Amniotic epithelial cell (primary cell): ENCODE data around the gene INVS.
"Not testable (repeated sequence)": the region's sequence is repeated elsewhere in the genome, so short reads cannot be mapped to it uniquely, and the experiment has no call there.

Source experiments
- DNase-seq: peaks from one replicate; pipeline ENCODE4 v3.0.0-alpha.2; 2010; ENCODE audit warnings: low read depth

INVS gene

DNA sequence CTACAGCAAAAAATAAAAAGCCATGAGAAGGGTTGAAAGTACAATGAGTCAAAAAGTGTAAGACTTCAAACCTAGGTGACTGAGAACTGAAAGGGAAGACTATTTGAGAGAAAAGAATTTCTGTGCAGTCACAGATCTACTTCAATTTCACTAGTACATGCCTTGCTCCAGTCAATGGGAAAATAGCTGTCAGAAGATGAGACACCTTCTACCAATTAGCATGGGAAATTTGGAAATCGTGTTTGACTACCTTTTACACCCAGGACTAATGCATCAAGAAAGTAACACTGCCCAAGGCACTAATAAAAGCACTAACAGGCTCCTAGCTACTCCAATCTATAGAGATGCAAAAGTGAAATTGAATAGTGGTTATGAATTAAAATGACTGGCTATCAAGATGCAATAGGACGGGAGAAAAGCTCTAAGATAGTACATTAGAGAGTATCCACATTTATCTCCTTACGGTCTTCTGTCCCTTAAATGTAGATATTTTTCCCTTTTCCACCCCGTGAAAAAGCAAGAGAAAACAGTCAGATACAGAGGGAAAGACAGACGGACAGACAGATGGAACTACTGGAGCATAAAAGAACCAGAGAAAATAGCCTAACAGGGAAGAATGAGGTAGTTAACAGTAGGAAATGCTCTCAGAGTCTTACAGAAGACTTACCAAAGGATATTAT lies 15.5 kb upstream of the INVS start:
- DNase-seq, result no peak

DNA sequence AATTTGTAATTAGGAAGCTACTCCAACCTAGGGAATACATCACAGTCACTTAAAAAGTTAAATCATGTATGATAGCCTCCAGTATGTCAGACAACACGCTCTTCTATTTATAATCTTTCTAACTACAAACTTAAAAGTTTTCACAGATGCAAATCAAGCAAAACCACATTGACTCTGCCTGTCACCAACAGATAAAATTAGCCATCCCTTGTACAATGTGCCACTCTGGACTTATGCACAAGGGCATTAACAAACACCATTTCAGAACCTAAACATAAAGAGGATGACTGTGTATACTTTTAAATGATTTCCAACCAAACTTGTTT lies 15.0 kb upstream of the INVS start:
- no peak for DNase-seq

DNA sequence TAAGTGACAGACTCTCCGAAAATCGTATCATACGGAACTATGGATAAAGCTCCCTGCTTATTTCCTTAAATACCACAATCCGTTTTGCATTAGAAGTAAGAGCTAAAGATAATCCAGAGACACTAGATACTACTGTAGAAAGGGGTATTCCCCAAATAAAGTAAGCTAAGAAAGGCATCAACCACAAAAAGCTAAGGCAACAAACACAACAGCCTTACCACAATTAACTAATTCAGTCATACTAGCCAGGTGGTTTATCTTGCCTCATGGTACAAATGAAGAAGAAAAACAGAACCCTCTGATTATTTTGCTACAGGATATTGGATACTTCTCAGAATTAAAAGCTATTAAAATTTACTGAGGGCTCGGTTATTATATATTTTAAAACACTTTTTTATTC lies 14.3 kb upstream of the INVS start:
- no peak for DNase-seq

DNA sequence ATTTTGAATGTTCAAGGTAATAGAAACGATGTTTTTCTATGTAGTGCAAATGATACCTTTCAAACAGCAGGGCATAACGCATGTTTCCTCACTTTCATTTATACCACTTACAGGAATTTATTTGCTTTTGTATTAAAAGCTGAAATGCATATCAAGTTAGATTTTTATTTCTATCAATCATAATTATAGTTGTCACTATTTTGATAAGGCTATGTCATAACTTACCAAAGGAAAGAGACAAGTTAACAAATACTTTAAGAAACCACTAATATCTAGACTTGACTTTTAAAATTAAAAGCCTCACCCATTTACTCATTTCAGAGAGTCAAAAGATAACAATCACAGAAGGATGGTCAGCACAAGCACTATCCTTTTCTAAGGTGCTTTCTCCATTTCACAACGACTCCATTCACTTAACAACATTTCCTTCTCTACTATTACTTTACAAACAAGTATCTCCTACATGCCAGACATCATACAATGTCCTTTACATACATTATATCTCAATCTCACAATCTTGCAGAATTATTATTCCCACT lies 12.9 kb upstream of the INVS start:
- DNase-seq, result no peak

DNA sequence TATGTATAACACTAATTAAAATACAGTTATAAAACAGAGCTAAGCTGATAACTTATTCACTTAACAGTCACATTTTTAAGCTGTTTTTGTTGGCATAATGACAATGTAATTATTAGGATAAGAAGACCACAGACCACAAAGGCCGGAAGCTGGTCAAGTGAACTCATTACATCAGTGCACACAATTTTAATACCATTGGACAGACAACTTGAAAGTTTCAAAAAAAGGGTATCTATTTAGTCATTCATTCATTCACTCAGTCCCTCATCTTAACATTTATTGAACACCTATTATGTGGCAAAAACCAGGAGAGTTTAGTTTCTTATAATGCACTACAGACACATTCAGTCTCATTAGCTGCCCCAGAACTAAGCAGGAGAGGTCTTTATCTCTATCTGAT lies 11.8 kb upstream of the INVS start:
- DNase-seq, result peak; percentile 70

DNA sequence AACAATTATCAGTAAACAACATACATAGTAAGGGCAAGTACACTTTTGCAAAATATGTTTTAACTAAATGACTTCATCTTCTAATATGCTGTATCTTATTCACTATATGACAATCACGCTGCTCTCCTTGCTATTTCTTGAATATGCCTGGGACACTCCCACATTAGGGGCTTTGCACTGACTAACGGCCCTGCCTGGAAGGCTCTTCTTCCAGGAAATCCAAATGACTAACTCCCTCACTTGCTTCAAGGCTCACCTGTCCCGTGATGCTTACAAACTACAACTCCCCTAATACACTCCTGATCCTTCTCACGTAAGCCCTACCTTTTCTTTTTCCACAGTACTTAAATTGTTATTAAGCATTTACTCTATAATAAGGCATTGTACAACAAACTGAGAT lies 10.8 kb upstream of the INVS start:
- peak; percentile 43 for DNase-seq

DNA sequence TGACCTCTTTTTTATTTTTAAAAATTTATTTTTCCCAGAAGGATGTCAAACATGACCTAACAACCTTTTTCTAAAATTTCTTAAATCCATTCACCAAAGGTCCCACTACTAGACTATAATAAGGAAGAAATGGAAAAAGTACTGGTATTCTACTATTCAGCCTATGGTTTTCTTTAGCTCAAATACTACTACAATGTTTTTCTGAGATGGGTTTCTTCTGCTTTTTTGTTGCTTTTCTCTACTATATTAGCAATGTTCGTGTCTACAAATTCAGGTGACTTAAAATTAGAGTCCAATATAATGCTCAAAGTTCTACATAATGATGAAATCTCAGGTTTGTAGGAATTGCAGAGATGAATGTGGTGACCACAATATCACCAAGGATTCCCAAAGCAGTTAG lies 8.2 kb upstream of the INVS start:
- no peak for DNase-seq

DNA sequence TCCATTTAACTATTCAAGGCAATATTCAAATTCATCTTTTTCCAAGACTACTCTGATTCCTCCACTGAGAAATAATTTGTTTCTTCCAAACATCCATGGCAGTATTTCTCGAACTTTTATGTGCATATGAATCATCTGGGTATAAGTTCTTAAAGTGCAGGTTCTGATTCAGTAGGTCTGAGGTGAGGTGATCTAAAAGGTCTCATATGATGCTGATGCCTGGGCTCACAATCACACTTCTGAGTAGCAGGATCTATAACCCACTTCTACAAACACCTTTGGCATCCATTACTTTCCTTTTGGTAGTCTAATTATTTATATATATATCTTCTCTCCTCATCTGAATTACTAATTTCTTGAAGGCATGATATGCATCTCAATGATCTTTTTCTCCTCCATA lies 7.4 kb upstream of the INVS start:
- no peak for DNase-seq

DNA sequence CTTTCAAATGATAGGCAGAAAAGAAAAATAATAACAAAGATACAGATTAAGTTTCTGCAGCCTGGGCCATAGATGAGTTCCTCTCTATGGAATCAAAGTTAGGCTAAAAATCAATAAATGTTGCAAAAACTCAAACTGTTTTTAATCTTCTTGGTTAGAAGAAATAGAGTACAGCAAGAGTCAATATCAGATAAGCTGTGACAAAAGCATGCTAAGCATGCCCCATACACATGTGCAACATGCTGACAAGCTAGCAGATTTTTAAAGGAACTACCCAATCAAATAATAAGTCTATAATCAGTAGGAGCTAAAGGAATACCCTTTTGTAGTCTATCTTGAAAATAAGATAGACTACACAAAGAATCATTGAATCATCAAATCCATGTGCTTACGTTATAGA lies 7.0 kb upstream of the INVS start:
- DNase-seq, result no peak

DNA sequence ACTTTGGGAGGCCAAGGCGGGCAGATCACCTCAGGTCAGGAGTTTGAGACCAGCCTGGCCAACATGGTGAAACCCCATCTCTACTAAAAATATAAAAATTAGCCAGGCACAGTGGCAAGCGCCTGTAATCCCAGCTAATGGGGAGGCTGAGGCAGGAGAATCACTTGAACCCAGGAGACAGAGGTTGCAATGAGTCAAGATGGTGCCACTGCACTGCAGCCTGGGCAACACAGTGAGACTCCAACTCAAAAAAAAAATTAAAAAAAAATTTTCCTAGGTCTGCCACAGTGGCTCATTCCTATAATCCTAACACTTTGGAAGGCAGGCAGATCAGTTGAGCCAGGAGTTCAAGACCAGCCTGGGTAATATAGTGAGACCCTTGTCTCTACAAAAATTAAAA lies 4.6 kb upstream of the INVS start:
- DNase-seq, result not testable (repeated sequence)

DNA sequence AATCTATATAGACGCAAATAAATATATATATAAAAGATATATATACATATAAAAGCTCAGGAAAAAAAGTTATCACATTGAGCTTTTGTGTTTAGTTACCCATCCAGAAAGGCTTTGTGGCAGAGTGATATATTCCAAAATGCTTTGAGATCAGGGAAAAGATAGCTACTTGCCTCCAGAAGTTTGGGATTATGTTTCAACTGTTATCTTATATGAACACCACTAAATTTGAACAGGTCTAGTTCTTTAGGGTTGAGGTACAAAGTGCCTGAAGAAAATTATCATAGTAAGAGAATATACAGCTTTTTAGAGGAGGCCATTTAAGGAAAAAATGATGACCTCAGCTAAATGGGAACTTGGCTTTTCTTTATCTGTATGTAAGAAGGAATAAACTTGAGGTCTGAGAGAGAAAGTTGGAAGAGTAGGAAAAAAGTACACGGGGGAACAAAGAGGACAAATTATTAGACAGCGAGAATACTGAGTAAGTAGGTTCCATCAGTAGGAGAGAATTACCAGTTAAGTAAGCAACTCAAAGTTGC lies 2.6 kb upstream of the INVS start:
- DNase-seq, result no peak

DNA sequence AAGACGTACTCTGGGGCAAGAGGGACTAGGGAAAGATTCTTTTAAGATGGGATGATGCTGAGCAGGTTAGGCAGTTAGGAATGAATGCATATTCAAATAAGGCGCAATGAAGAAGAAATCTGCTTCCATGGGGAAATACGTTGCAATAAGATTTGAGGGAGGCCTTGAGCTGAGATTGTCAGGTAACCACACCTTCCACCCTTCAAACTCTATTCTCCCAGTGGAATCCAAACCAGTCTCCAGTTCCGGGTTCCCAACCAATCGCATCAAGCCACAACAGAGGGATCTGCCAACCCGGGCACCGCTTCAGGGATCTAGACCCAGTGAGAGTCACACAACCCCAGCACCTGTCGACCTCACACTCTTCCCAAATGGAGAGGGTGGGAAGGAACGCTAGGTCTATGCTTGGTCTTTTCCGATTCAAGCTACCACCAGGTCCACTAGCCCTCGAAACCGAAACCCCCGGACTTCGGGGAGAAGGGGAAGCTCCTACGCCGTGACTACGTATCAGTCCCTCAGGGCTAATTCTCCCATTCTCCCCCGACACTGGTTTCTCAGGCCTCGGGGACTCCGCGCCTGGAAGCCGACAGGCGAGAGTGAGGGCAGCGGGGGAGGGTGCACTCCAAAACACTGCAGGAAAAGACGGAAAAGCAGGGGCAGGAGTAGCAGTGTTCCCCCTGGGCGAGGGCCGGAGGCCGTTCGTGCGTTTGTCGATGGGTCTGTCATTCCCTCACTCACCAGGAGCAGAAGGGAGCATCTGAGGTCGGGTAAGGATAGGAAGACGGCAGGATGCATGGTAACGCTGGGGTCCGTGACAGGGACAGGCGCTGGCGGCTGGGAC lies 777 bp upstream of the INVS start:
- DNase-seq, result peak; percentile 48

DNA sequence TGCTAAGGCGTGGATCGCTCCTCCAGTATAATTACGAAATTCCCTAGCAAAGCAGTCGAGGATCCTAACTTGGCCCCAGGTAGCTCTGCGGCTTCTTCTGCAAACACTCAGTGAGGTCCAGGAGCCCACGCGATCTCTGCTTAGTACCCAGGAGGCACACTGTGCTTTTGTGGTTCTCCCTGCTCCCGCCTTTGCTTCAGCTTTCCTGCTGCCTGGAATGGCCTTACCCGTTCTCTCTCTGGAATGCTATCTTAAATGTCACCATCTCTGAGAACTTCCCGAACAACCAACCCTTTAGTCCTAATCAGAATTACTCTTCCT lies 639 bp downstream of the INVS start:
- DNase-seq, result no peak

DNA sequence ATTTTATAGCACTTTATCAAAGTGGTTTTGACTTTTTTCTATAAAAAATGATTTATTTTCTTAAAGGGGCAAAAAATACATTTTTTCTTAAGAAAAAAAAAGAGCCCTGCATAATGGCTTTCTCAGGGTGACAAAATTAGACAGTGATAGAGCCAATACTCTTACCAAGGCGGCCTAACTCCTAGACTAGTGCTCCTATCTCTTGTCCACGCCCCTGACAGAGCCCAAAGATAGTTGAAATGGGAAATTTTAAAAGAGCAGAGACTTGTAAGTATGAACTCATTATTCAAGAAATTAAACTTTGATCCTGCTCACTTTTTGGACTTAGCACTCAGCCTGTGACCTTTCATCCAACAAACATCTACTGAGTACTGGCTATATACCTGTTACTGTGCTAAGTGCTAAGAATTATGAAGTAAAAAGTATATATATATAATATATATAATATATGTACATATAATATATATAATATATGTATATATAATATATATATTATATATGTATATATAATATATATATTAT lies 1.2 kb downstream of the INVS start:
- DNase-seq, result no peak

DNA sequence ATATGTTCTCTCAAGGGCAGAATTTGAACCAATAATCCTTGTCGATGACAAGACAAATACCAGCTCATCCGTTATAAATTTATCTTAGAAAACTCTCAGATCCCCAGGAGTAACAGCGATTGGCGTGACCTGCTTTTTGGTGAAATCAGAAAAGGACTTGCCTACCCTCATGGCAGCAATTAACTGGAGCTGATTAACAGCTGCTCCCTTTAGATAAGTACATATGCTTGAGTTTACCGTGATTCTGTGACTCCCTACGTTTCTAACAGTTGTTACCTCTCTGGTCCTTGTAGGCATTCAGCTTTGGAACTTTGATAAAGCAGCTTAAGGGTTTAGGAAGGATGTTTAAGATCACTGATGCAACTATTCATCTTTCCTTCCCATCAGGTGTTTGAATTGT lies 2.6 kb downstream of the INVS start:
- no peak for DNase-seq

DNA sequence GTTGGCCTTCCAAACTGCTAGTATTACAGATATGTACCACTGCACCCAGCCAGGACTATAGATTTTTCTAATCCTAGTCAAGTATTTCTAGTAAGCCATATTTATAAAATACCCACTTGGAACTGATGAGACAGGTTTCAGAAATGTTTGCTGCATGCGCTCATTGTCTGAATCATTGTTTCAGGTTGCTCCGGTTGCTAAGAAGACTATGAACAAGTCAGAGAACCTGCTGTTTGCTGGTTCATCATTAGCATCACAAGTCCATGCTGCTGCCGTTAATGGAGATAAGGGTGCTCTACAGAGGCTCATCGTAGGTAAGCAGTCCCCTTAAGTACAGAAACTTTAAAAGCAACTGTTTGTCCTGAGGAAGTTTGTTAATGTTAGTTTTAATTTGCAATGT lies 5.3 kb downstream of the INVS start:
- DNase-seq, result peak; percentile 66

DNA sequence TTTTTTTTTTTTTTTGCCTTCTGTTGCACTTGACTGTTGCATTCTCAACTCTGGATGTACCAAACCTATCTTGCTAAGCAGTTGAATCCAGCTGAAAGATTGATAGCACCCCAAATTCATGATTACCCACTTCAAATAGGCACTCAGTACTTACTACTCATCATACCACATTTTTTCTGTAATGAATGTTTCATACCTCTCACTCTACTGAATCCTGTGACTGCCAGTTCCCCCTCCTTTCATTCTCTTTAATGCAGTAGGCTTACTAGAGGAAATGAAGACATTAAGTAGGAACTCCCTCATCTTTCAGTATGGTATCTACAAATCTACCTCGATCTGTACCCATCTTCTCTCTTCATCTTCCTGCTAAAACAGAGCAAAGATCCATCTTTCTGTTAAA lies 6.8 kb downstream of the INVS start:
- no peak for DNase-seq

DNA sequence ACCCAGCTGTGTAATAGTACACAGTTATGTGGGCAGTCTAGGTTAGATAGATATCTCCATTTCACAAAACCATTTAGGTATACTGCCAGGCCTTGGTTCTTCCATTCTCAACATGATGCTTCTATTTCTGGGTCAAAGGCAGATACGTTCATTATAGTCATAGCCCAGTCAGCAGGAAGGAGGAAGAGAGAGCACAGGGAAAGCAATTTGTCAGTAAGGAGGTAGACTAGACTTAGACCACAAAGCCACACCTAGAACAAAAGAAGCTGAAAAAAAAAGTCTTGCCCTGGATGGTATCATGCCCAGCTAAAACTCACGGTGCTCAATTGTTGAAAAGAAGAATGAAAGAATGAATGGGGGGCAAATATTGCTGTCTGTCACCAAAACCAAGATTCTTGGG lies 7.6 kb downstream of the INVS start:
- no peak for DNase-seq

DNA sequence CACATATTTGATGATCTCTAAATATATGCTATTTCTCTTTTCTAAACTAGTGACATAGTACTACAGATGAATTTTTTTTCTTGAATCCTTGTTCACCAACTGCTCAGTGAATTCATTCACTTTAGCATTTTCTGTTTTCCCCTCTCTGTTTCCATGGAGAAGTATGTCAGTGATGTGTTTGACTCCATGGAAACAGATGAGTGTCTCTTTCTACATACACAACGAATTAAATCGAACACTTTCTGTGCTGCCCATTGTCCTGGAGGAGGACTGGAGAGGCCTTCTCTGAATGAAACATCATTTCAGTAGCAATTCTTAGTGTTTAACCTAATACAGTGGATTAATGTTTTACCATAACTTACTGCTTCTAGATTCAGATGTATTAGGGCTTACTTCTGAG lies 9.5 kb downstream of the INVS start:
- DNase-seq, result no peak

DNA sequence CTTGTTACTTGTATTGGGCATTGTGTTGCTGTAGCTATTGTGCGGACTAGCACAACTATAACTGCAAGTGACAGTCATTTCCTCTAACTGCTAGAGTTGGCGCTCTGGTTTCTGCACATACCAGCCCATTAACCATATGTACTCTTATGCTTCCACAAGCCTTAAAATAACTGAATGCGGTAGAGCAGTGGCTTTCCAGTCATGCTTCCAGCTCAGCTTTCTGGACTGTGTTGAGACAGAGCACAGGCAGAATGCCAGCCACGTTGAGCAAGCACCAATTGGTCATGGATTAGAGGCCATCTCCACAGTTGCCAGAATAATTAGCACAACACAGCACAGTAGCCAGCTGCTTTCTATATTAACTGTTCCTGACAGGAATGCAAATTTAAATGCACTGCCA lies 12.2 kb downstream of the INVS start:
- peak; percentile 97 for DNase-seq

DNA sequence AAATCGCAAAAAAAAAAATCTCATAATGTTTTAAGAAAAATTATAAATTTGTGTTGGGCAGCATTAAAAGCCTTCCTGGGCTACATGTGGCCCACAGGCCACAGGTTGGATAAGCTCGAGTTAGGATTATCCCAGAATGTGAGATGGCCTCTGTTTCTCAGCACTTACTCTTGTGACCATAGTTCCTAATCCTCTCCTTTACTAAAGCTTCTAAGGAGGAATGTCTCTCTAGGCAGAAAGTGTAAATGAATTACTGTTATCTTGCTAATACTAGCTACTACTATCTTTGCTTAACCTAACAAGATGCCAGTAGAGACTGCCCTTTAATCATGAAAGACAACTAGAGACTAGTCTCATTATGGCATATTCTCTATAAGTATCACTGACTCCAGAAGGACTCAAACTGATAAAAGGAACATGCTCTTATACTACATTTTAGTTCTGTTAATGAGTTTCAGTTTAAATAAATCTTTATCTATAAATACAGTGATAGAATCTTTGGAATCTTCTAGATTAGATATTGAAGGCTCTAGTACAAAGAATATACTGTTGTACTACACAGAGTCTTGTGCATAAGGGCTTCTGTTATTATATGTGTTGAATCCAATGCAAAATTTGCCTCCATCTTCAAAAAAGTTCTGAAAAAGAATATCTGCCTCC lies 13.8 kb downstream of the INVS start:
- DNase-seq, result no peak

DNA sequence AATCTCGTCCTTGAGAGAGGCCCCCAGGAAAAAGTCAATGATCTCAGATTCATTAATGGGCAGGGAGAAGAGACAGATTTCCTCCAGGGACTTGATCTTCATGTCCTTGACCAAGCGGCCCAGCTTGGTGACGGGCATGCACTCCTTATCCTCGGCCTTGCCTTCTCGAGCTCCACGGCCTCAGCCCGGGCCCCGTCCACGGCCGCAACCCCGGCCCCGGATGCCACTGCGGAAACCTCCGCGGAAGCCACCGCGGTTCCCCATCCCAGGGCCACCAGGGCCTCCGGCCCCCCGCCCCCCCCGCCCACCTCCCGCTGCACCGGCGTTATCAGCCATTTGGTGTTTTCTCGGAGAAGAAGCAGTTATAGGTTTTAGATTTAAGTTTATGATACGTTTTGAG lies 18.3 kb downstream of the INVS start:
- DNase-seq, result no peak

DNA sequence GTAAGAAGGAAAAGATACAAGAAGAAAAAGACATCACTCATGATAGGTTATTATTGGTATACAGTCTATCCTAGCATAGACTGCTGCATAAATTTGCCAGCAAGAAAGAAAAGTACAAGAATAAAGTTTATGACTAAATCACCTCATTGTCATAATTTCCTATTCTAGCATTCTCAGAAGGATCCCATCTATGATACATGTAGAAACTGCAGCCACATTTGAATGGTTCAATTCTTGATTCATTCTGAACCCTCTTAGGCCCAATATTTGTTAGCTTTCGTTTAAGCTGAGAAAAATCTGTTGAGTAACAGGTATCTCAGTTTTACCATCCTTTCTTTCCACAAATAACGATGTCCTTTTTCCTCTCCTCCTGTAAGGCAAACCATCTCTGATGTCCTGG lies 21.2 kb downstream of the INVS start:
- no peak for DNase-seq
